HepG2 (cell line): ENCODE measurements around the gene STYK1. TPM values are rescaled to one million over a fixed set of nuclear protein-coding genes. Genes with fewer than 3 reads are reported as not detected.

Experiments used
- FLYWCH1 ChIP-seq: sonication (generic); formaldehyde crosslinking; IDR thresholded peaks from 2 replicates; pipeline ENCODE4 v1.8.1; 2023; ENCODE audit warnings: mild to moderate bottlenecking, missing genetic modification reagents
- IRF2 ChIP-seq: IDR thresholded peaks from 2 replicates; pipeline ENCODE4 v1.6.1; 2018; ENCODE audit warnings: missing genetic modification reagents, missing compliant biosample characterization
- KLF6 ChIP-seq: IDR thresholded peaks from 2 replicates; pipeline ENCODE4 v1.8.0; 2016; ENCODE audit warnings: missing biosample characterization, missing genetic modification reagents
- NR2F6 ChIP-seq, 2 experiments: IDR thresholded peaks; 2 replicates each; pipeline ENCODE4 v1.6.1; 2016; ENCODE audit warnings: antibody characterized with exemption in 1 of 2, mild to moderate bottlenecking in 1 of 2
- PCBP1 ChIP-seq: fragments of 200-400 bp; formaldehyde crosslinking; IDR thresholded peaks from 2 replicates; pipeline ENCODE4 v1.6.1; 2017; ENCODE audit warnings: mild to moderate bottlenecking, low read depth, low read length, borderline replicate concordance
- PHF8 ChIP-seq: sonication (generic); formaldehyde crosslinking; IDR thresholded peaks from 2 replicates; pipeline ENCODE4 v1.5.0; 2020; ENCODE audit warnings: missing genetic modification reagents
- SAP130 ChIP-seq: IDR thresholded peaks from 2 replicates; pipeline ENCODE4 v1.6.1; 2016; ENCODE audit warnings: low read depth
- ZBTB38 ChIP-seq: sonication (generic); formaldehyde crosslinking; IDR thresholded peaks from 2 replicates; pipeline ENCODE4 v1.5.1; 2020; ENCODE audit warnings: mild to moderate bottlenecking, missing genetic modification reagents
- ZFY ChIP-seq: sonication (generic); formaldehyde crosslinking; IDR thresholded peaks from 2 replicates; pipeline ENCODE4 v1.4.0; 2020; ENCODE audit warnings: missing genetic modification reagents
- ZMYM3 ChIP-seq: sonication (generic); formaldehyde crosslinking; IDR thresholded peaks from 2 replicates; pipeline ENCODE4 v1.5.1; 2020; ENCODE audit warnings: mild to moderate bottlenecking, missing genetic modification reagents
- ZNF292 ChIP-seq: sonication (generic); formaldehyde crosslinking; IDR thresholded peaks from 2 replicates; pipeline ENCODE4 v1.8.1; 2022; ENCODE audit warnings: mild to moderate bottlenecking, low read depth, missing genetic modification reagents, borderline replicate concordance
- ZNF382 ChIP-seq: sonication (generic); formaldehyde crosslinking; IDR thresholded peaks from 2 replicates; pipeline ENCODE4 v1.5.0; 2020; ENCODE audit warnings: missing genetic modification reagents, mild to moderate bottlenecking, borderline replicate concordance
- ZNF564 ChIP-seq: sonication (generic); formaldehyde crosslinking; IDR thresholded peaks from 2 replicates; pipeline ENCODE4 v1.8.1; 2023; ENCODE audit warnings: mild to moderate bottlenecking, missing genetic modification reagents
- polyA plus RNA-seq, 8 experiments: library from polyadenylated mRNA; depleted of rRNA in 3 of 8; stranded (reverse) in 7 of 8; unstranded in 1 of 8; fragments of >200 nt; fragmentation: Illumina TruSeq in 4 of 8; extraction: Trizol in 4 of 8; gene quantifications; 2 replicates each; pipeline versions ENCODE4 v1.2.1 to v1.2.3, GENCODE V29; 2011 to 2016; ENCODE audit warnings: low read depth in 4 of 8, missing spikeins in 1 of 8, mixed read lengths in 1 of 8; ENCODE audit not compliant: insufficient read depth in 1 of 8
- total RNA-seq, 5 experiments: library from RNA; depleted of rRNA; stranded (reverse); fragments of >200 nt; fragmentation: Illumina TruSeq; extraction: Trizol; gene quantifications; 2 replicates each; pipeline ENCODE4 v1.2.3, GENCODE V29; 2016; ENCODE audit warnings: low read depth in 1 of 5
- TF ChIP-seq, protein P1 (sequence below): sonication (generic); formaldehyde crosslinking; IDR thresholded peaks from 2 replicates; pipeline ENCODE4 v1.5.0; 2020; ENCODE audit warnings: mild to moderate bottlenecking, missing genetic modification reagents, moderate library complexity
- TF ChIP-seq, protein P2 (sequence below): sonication (generic); formaldehyde crosslinking; IDR thresholded peaks from 2 replicates; pipeline ENCODE4 v1.4.0; 2020; ENCODE audit warnings: missing genetic modification reagents
- TF ChIP-seq, protein P3 (sequence below): sonication (generic); formaldehyde crosslinking; IDR thresholded peaks from 2 replicates; pipeline ENCODE4 v1.9.0; 2021; ENCODE audit warnings: missing genetic modification reagents, mild to moderate bottlenecking, borderline replicate concordance
- TF ChIP-seq, protein P4 (sequence below): sonication (generic); formaldehyde crosslinking; IDR thresholded peaks from 2 replicates; pipeline ENCODE4 v1.8.0; 2022; ENCODE audit warnings: low read depth, missing genetic modification reagents
- TF ChIP-seq, protein P5 (sequence below): sonication (generic); formaldehyde crosslinking; IDR thresholded peaks from 2 replicates; pipeline ENCODE4 v1.9.0; 2022; ENCODE audit warnings: missing genetic modification reagents, mild to moderate bottlenecking, borderline replicate concordance

Gene STYK1
- total and polyA plus RNA-seq, 2 of the 13 experiments (the other 11 are each of a cell fraction or from before 2014, with no cell fraction given), result not detected

DNA sequence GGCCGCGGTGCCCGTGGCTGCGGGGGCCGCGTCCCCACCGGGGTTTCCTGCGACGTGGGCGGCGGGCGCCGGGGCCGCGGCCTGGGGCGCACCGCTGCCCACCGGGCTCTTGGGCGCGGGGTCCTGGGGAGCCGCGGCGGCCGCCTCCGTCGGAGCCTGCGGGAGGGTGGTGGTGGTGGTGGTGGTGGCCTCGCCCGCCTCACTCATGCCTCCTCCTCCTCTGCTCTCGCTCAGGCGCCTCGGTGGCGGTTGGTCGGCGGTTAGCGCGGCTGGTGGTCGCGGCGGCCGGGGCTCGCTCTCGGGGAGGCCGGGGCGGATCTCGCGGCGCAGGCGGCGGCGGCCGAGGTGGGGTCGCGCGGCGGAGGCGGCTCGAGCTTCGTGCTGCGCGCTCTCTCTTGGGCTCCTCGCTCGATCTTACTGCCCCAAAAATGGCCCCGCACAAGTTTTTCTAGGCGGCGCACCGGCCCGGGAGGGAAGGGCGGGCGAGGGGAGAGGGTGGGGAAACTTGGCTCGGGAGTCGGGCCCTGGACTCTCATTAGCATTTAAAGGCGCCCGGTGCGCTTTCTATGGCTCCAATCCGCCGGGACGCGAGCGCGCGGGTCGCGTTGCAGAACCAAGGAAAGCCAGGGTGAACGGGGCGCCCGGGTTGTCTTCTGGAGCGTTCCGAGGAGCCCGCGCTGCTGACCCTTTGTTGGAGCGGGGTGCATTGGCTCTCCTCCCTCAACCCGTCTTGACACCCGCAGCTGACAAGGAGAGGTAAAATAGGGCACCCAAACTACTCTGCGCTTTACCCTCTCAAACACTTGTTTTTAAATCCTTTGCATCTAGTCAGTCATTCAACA lies 49.3 kb upstream of the STYK1 start, which contains the start of gene YBX3 (continued):
- TF ChIP-seq ZNF292 (CRISPR knock-in tag) (no peak), PHF8 (CRISPR knock-in tag) (0 out of 2 replicates have a peak, but pooled peaks have one; percentile 42), SAP130 (CRISPR knock-in tag) (peak; percentile 54), IRF2 (CRISPR knock-in tag) (0 out of 2 replicates have a peak, but pooled peaks have one; percentile 48), KLF6 (CRISPR knock-in tag) (peak; percentile 42; the same call in 1 of the 2 replicates), PCBP1 (no peak), ZNF564 (peak; percentile 12; the same call in 1 of the 2 replicates), ZBTB38 (CRISPR knock-in tag) (no peak), NR2F6 (IDR thresholded peaks at IDR 0.05) (no peak), NR2F6 (CRISPR knock-in tag; IDR thresholded peaks at IDR 0.05) (no peak), ZFY (CRISPR knock-in tag) (peak; percentile 52), ZMYM3 (no peak), FLYWCH1 (CRISPR knock-in tag) (no peak), ZNF382 (CRISPR knock-in tag) (no peak)
- TF ChIP-seq, protein P1, sequence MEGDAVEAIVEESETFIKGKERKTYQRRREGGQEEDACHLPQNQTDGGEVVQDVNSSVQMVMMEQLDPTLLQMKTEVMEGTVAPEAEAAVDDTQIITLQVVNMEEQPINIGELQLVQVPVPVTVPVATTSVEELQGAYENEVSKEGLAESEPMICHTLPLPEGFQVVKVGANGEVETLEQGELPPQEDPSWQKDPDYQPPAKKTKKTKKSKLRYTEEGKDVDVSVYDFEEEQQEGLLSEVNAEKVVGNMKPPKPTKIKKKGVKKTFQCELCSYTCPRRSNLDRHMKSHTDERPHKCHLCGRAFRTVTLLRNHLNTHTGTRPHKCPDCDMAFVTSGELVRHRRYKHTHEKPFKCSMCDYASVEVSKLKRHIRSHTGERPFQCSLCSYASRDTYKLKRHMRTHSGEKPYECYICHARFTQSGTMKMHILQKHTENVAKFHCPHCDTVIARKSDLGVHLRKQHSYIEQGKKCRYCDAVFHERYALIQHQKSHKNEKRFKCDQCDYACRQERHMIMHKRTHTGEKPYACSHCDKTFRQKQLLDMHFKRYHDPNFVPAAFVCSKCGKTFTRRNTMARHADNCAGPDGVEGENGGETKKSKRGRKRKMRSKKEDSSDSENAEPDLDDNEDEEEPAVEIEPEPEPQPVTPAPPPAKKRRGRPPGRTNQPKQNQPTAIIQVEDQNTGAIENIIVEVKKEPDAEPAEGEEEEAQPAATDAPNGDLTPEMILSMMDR, result peak; percentile 21; the same call in 1 of the 2 replicates
- TF ChIP-seq, protein P2, sequence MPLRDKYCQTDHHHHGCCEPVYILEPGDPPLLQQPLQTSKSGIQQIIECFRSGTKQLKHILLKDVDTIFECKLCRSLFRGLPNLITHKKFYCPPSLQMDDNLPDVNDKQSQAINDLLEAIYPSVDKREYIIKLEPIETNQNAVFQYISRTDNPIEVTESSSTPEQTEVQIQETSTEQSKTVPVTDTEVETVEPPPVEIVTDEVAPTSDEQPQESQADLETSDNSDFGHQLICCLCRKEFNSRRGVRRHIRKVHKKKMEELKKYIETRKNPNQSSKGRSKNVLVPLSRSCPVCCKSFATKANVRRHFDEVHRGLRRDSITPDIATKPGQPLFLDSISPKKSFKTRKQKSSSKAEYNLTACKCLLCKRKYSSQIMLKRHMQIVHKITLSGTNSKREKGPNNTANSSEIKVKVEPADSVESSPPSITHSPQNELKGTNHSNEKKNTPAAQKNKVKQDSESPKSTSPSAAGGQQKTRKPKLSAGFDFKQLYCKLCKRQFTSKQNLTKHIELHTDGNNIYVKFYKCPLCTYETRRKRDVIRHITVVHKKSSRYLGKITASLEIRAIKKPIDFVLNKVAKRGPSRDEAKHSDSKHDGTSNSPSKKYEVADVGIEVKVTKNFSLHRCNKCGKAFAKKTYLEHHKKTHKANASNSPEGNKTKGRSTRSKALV (CRISPR knock-in tag), result peak; percentile 96
- TF ChIP-seq, protein P3, sequence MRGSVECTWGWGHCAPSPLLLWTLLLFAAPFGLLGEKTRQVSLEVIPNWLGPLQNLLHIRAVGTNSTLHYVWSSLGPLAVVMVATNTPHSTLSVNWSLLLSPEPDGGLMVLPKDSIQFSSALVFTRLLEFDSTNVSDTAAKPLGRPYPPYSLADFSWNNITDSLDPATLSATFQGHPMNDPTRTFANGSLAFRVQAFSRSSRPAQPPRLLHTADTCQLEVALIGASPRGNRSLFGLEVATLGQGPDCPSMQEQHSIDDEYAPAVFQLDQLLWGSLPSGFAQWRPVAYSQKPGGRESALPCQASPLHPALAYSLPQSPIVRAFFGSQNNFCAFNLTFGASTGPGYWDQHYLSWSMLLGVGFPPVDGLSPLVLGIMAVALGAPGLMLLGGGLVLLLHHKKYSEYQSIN (CRISPR knock-in tag), result no peak
- TF ChIP-seq, protein P4, sequence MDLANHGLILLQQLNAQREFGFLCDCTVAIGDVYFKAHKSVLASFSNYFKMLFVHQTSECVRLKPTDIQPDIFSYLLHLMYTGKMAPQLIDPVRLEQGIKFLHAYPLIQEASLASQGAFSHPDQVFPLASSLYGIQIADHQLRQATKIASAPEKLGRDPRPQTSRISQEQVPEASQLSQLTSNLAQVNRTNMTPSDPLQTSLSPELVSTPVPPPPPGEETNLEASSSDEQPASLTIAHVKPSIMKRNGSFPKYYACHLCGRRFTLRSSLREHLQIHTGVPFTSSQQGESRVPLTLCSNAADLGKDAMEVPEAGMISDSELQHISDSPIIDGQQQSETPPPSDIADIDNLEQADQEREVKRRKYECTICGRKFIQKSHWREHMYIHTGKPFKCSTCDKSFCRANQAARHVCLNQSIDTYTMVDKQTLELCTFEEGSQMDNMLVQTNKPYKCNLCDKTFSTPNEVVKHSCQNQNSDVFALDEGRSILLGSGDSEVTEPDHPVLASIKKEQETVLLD (CRISPR knock-in tag), result 0 out of 2 replicates have a peak, but pooled peaks have one; percentile 45
- TF ChIP-seq, protein P5, sequence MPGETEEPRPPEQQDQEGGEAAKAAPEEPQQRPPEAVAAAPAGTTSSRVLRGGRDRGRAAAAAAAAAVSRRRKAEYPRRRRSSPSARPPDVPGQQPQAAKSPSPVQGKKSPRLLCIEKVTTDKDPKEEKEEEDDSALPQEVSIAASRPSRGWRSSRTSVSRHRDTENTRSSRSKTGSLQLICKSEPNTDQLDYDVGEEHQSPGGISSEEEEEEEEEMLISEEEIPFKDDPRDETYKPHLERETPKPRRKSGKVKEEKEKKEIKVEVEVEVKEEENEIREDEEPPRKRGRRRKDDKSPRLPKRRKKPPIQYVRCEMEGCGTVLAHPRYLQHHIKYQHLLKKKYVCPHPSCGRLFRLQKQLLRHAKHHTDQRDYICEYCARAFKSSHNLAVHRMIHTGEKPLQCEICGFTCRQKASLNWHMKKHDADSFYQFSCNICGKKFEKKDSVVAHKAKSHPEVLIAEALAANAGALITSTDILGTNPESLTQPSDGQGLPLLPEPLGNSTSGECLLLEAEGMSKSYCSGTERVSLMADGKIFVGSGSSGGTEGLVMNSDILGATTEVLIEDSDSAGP (CRISPR knock-in tag), result peak; percentile 99
